Pancreas (tissue), 10 donors: ENCODE results near the gene MAGEB4. TPM values are rescaled to one million over a fixed set of nuclear protein-coding genes. Genes with fewer than 3 reads are reported as not detected.

ENCODE experiments used
- ATAC-seq, 4 donors: fragments of 200-7000 bp; cut with Tn5 transposase; one replicate each; pipeline versions ENCODE4 v1.8.0 to v1.9.1; 2020; ENCODE audit warnings: mild to moderate bottlenecking in 4 of 4, moderate library complexity in 4 of 4
- DNase-seq, 6 donors: peaks; one replicate each; pipeline ENCODE4 v3.0.0-alpha.2; 2020
- FAIRE-seq: peaks from 2 replicates; lab custom pipeline; 2012; peaks lifted over from hg19 to GRCh38; lab: Jason Lieb, UNC
- H3K27ac ChIP-seq, 4 donors: fragments of 200-600 bp; sonication (generic); 1 replicate in 3 of 4; 2 replicates in 1 of 4; pipeline versions ENCODE4 v1.5.0 to v1.8.0; 2020
- H3K27me3 ChIP-seq, 4 donors: fragments of 200-600 bp; one replicate each; pipeline ENCODE4 v1.8.0; 2021
- H3K36me3 ChIP-seq, 3 donors: fragments of 200-600 bp; sonication (generic) in 1 of 3; one replicate each; pipeline versions ENCODE4 v1.5.0 to v1.8.0; 2020 to 2021
- H3K4me1 ChIP-seq, 3 donors: fragments of 200-600 bp; one replicate each; pipeline ENCODE4 v1.8.0; 2021
- H3K4me3 ChIP-seq, 4 donors: fragments of 200-600 bp; sonication (generic) in 2 of 4; one replicate each; pipeline versions ENCODE4 v1.5.0 to v1.8.0; 2020 to 2021
- H3K9me3 ChIP-seq, 4 donors: fragments of 200-600 bp; one replicate each; pipeline ENCODE4 v1.8.0; 2021
- CTCF ChIP-seq, 4 donors: fragments of 200-600 bp; sonication (generic) in 3 of 4; IDR thresholded peaks; one replicate each; pipeline versions ENCODE4 v1.5.0 to v1.8.0; 2021; ENCODE audit warnings: antibody characterized with exemption in 4 of 4
- WGBS, 2 donors: extraction: QIAGEN DNeasy Blood & Tissue Kit; methylation state at CpG; one replicate each; pipeline ENCODE4 v1.1.7; 2013; 5-methylcytosine and 5-hydroxymethylcytosine counted together
- intact Hi-C, 3 donors: fragments of 100-400 bp; cut with DNase I; formaldehyde crosslinking; loops; one replicate each; pipeline versions ENCODE4 v1.11.1 to v1.14.2; 2022
- polyA plus RNA-seq, 2 donors: library from polyadenylated mRNA; stranded (reverse); fragments of 200-250 nt; gene quantifications; one replicate each; pipeline ENCODE4 v1.2.3, GENCODE V29; 2013
- total RNA-seq, 6 donors: library from RNA; stranded (reverse); fragmentation: NEBNext Ultra II Directional in 4 of 6; extraction: Animal tissue kit (Norgen Biotek cat#: 25700) in 4 of 6; gene quantifications; one replicate each; pipeline versions ENCODE4 v1.2.1 to v1.2.4, GENCODE V29; 2021 to 2023
- donor health status: healthy with polysubstance abuse.
- donor health status: DM: no; HTN: no; CAD: no; lungs with moderate emphysema.
- donor health status: DM: no; HTN: no; CAD: no.
- donor health status: control.
- donor health status: control.
- donor health status: Bipolar disorder and iron deficiency.
- donor health status: DM: yes; HTN: yes; CAD: no.
- donor health status: DM: no; HTN: no; CAD: no.
- donor health status: DM: no; HTN: no; CAD: no.
- donor health status: DM: yes; HTN: yes; CAD: no.

Gene MAGEB4
- total and polyA plus RNA-seq, 8 donors: not detected

- ATAC-seq (no peak), FAIRE-seq (peak; percentile 94), DNase-seq (no peak)
- no peak for TF ChIP-seq CTCF (IDR thresholded peaks at IDR 0.05)
- Histone ChIP-seq H3K27me3 (peaks cover 0 to 16% (median 3%) of the 10 kb centered on the region in 4 donors), H3K4me3 (no peak overlapping the region), H3K4me1 (no peaks in the 10 kb centered on the region), H3K27ac (no peak overlapping the region), H3K36me3 (no peaks in the 10 kb centered on the region), H3K9me3 (no peaks in the 10 kb centered on the region)
- intact Hi-C loops: no loop called here
Measured at GRCh38 chrX:30261012-30261411, 19.2 kb downstream of the MAGEB4 start.

- no peak for FAIRE-seq
- Histone ChIP-seq H3K4me3 (no peak overlapping the region), H3K9me3 (no peaks in the 10 kb centered on the region), H3K27me3 (peaks cover 0 to 23% (median 3%) of the 10 kb centered on the region in 4 donors), H3K4me1 (no peaks in the 10 kb centered on the region), H3K36me3 (no peaks in the 10 kb centered on the region), H3K27ac (no peak overlapping the region)
- no peak for TF ChIP-seq CTCF (IDR thresholded peaks at IDR 0.05)
- 44 to 48% methylated on average over 1 of the region's 1 CpG for WGBS, 2 donors
- no peak for DNase-seq
- no peak for ATAC-seq
- intact Hi-C loops: no loop called here
Measured at GRCh38 chrX:30262763-30263162, 21.0 kb downstream of the MAGEB4 start.

GRCh38 chrX:30270639-30271038, 28.8 kb downstream of the MAGEB4 start:
- Histone ChIP-seq H3K4me1 (no peaks in the 10 kb centered on the region), H3K27ac (no peak overlapping the region), H3K27me3 (peaks cover 0 to 50% (median 3%) of the 10 kb centered on the region in 4 donors), H3K9me3 (no peaks in the 10 kb centered on the region), H3K36me3 (no peaks in the 10 kb centered on the region), H3K4me3 (no peak overlapping the region)
- ATAC-seq: no peak
- intact Hi-C loops: loop anchor here in 1 of 3 donors (10.0 kb wide), 1 partner anchor 234 kb away; no protein-coding TSS in a partner anchor
- DNase-seq: no peak
- TF ChIP-seq CTCF (IDR thresholded peaks at IDR 0.05): no peak
- no peak for FAIRE-seq
- 76 to 89% methylated on average over 3 of the region's 3 CpGs for WGBS, 2 donors

- 0 to 6% methylated on average over 1 of the region's 1 CpG for WGBS, 2 donors
Measured at GRCh38 chrX:30275498-30275897, 33.7 kb downstream of the MAGEB4 start.

More at GRCh38 chrX:30275498-30275897, 33.7 kb downstream of the MAGEB4 start:
- DNase-seq (no peak), ATAC-seq (no peak), FAIRE-seq (no peak)
- Histone ChIP-seq H3K36me3 (no peaks in the 10 kb centered on the region), H3K4me3 (no peak overlapping the region), H3K9me3 (no peaks in the 10 kb centered on the region), H3K27me3 (peaks cover 0 to 26% (median 1%) of the 10 kb centered on the region in 4 donors), H3K27ac (no peak overlapping the region), H3K4me1 (no peaks in the 10 kb centered on the region)
- TF ChIP-seq CTCF (IDR thresholded peaks at IDR 0.05): peak in 1 of 4 donors; percentile 7
- intact Hi-C loops: loop anchor here in 1 of 3 donors (10.0 kb wide), 1 partner anchor 229 kb away; no protein-coding TSS in a partner anchor
